ENCODE measurements around the gene AGAP3.

Gene AGAP3

DNA sequence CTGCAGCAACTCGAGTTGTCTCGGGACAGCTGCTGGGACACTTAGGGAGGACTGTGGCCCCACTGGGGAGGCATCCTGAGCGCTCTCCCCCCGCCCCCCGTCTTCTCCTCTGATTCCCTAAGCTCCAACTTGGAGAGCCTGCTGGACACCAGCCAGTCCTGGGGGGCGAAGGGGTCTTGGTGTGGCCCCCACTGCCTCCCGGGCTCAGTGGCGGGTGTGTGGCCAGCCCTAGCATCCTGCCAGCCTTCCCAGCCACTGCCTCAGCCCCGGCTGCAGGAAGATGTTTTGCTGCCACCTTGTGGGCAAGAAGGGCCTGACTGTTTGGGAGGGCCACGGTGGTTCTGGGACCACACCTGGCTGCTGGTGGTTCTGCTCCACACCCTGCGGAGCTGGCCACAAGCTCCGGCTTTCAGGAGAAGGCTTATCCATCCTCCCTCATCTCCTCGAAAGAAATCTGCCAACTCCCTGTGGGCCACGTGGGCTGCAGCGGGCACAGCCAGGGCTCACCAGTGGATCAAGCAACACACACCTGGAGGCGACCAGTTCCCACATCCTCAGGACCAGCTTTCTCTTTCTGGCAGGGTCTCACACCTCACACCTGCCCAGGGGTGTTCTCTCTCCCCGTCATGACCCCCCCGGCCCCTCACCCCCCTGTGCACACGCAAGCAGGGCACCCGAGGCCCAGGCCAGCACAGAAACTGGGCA lies 24.8 kb downstream of the AGAP3 start:
- no peak overlapping the region for H3K9ac ChIP-seq (ENCODE audit: low read depth, low read length)
- no peaks in the 10 kb centered on the region for H3K36me3 ChIP-seq (ENCODE audit: insufficient read depth, low read length)
- no peaks in the 10 kb centered on the region for H3K9me3 ChIP-seq (ENCODE audit: control insufficient read depth, insufficient read depth, low read length)
- H3K4me1 ChIP-seq (ENCODE audit: insufficient read depth, low read length): peaks cover 14% of the 10 kb centered on the region; the same call in 1 of the 2 replicates

DNA sequence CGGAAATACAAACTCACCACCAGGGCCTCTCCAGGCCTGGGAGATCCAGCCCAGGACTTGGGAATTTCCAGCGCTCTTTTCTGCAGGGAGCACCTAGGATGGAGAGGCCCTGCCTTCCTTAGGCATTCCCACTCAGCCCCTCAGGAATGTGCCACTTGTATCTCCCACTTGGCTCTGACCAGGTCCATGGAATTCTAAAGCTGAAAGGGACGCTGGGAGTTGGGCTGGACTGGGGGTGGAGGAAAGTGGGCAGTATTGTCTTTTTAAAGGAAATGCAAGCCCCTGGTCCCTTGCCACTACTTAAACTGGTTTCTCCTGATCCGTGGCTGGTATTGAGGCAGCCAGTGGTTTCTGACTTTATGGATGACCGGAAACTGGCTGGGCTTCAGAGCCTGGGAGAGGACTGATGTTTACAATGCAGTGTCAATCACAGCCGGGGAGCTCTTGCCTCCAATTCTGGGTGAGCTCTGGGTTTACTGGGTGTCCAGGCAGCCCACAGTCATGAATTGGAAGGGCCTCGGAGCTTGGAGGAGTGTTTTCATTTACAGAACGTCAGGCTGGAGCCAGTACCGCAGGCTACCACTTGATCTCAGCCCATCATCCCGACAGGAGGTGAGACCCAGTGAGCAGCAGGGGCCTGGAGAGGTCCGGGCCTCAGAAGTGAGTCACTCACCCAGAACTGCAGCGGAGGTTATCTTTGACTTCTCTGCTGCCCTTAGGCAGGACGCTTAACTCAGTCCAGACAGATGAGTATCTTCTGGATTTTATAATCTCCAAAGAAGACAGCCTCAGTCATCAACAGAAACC lies 27.3 kb downstream of the AGAP3 start:
- Histone ChIP-seq H3K9me3 (ENCODE audit: control insufficient read depth, insufficient read depth, low read length) (no peaks in the 10 kb centered on the region), H3K9ac (ENCODE audit: low read depth, low read length) (no peak overlapping the region)

DNA sequence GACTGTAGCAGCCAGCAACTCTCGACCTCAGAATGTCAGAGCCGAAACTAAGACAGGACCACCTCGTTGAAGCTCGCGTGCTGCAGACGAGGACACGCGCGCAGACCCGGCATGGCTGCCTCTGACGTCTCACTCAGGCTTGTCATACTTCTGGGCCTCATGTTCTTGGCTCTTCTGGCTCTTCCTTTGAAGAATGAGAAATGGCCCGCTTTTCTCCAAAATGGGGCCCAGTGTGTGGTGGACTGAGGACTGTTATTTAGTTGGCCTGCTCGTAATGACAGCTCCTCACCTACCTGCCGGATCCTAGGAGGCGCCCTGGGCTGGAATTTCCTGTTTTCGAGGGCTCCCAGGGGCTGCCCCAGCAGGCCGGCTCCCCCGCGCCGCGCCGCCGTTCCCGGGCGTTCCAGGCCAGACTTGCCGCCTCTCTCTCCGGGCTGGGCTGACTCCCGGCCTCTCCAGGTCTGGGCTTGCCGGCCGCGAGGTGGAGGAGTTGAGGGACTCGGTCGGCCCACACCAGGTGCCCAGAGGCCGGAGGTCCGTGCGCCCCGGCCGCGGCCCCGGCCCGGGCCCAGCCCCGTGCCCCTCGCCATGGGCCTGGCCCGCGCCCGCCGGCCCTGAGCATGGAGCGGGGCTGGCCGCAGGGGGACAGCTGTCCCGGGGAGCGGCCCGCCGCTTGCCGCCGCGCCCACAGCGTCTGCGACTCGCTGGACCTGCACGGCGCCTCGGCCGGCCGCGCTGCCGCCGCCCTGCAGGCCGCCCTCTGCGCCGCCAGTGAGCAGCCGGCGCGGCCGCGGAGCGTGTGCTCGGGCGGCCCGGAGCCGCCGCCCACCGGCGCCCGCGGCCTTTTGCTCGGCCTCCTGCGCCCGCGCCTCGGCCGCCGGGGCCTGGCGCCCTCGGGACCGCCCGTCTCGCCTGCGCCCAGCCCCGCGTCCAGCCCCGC lies 28.1 kb downstream of the AGAP3 start:
- peaks cover 14% of the 10 kb centered on the region; the same call in 1 of the 2 replicates for H3K4me1 ChIP-seq (ENCODE audit: insufficient read depth, low read length)

More for the DNA sequence above, 27.3 kb downstream of the AGAP3 start:
- Histone ChIP-seq H3K36me3 (ENCODE audit: insufficient read depth, low read length) (no peaks in the 10 kb centered on the region), H3K4me1 (ENCODE audit: insufficient read depth, low read length) (peaks cover 14% of the 10 kb centered on the region; the same call in 1 of the 2 replicates)

DNA sequence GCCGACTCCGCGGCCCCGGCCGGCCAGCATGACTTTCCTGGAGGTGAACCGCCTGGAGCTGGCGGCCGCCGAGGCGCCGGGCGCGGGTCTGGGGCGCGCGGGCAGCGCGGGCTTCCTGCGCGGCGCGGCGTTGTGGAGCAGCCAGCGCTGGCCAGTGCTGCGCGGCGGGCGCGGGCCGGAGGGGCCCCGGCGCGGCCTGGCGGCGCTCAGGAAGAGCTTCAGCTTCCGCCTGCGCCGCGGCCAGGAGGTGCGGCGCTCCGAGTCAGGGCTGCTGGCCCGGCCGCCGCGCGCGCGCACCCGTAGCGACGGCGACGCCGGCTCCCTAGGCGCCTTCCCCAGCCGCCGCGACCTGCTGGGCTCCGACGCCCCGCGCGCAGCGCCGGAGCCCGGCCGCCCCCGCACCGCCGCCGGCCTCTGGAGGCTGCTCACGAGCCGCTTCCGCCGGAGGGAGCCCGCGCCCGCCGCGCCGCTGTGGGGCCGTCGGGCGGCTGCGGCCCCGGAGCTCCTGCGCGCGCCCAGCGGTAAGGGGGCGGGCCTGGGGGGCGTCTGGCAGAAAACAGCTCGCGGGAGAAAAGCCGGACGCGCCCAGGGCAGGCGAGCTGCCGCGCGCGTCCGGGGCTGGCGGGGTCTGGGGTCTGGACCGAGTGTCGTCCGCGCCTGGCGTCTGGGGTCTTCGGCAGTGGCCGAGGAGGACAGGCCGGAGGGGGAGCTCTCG lies 29.0 kb downstream of the AGAP3 start:
- Histone ChIP-seq H3K9ac (ENCODE audit: low read depth, low read length) (peak overlapping the region; percentile 34), H3K36me3 (ENCODE audit: insufficient read depth, low read length) (no peaks in the 10 kb centered on the region), H3K4me1 (ENCODE audit: insufficient read depth, low read length) (peaks cover 14% of the 10 kb centered on the region; the same call in 1 of the 2 replicates), H3K9me3 (ENCODE audit: control insufficient read depth, insufficient read depth, low read length) (no peaks in the 10 kb centered on the region)

More for the DNA sequence above, 28.1 kb downstream of the AGAP3 start:
- Histone ChIP-seq H3K36me3 (ENCODE audit: insufficient read depth, low read length) (no peaks in the 10 kb centered on the region), H3K9ac (ENCODE audit: low read depth, low read length) (peak overlapping the region; percentile 34; the same call in 1 of the 2 replicates), H3K9me3 (ENCODE audit: control insufficient read depth, insufficient read depth, low read length) (no peaks in the 10 kb centered on the region)

DNA sequence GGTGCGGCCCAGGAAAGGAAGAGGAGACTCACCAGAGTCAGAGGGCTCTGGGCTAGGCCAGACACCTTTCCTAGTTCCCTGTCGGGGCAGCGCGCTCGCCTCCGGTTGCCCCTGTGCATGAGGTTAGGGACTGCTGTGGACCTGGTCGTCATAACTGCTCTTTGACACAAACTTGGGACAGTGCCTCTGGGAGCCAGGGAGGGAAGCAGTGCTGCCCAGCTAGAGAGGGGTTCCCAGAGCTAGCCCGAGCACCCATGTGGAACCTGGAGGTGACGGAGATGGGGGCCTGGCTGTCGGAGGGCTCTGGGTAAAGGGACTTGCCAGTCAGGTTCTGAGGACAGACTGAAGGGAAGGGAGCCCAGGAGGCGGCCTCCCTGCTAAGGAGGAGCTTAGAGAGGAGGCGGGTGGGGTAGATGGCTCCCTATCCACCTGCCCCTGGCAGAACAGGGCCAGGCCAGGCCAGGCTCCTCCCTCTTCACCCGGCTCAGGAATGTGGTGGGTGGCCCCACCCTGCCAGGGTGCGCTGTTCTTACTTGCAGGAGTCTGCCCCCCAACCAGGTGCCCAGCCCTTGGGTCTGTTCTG lies 29.7 kb downstream of the AGAP3 start:
- H3K4me1 ChIP-seq (ENCODE audit: insufficient read depth, low read length): peaks cover 14% of the 10 kb centered on the region; the same call in 1 of the 2 replicates
- H3K9me3 ChIP-seq (ENCODE audit: control insufficient read depth, insufficient read depth, low read length): no peaks in the 10 kb centered on the region
- H3K36me3 ChIP-seq (ENCODE audit: insufficient read depth, low read length): no peaks in the 10 kb centered on the region
- H3K9ac ChIP-seq (ENCODE audit: low read depth, low read length): peak overlapping the region; percentile 34; the same call in 1 of the 2 replicates

DNA sequence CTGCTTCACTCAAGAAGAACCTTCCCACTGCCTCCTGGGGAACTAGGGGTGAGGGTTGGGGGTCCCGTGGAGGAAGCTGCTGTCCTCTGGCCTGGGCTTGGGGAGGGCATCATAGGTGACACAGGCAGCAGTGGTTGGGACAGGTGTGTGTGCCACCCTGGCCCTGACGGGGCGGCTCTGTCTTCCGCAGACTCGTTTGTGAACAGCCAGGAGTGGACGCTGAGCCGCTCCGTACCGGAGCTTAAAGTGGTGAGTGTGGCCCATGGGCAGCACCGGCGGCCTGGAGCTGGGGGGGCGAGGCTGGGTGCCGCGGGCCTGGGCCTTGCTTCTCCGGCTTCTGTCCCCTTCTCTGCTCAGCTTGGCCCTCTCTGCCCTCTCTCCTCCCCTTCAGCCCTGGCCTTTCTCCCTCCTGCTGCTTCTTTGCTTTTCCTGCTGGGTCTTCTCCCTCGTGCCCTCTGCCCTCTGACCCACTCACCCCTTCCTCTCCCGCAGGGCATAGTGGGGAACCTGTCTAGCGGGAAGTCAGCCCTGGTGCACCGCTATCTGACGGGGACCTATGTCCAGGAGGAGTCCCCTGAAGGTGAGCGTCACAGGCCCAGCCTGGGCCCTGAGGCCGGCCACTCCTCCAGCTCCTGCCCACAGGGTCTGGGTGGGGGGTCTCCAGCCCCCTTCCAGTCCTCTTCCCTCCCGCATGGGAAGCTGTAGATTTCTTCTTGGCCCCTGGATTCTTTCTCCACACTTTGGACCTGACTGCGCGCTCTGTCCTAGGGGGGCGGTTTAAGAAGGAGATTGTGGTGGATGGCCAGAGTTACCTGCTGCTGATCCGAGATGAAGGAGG lies 30.5 kb downstream of the AGAP3 start:
- H3K9ac ChIP-seq (ENCODE audit: low read depth, low read length): no peak overlapping the region
- H3K9me3 ChIP-seq (ENCODE audit: control insufficient read depth, insufficient read depth, low read length): no peaks in the 10 kb centered on the region
- H3K4me1 ChIP-seq (ENCODE audit: insufficient read depth, low read length): peaks cover 14% of the 10 kb centered on the region; the same call in 1 of the 2 replicates
- H3K36me3 ChIP-seq (ENCODE audit: insufficient read depth, low read length): no peaks in the 10 kb centered on the region

DNA sequence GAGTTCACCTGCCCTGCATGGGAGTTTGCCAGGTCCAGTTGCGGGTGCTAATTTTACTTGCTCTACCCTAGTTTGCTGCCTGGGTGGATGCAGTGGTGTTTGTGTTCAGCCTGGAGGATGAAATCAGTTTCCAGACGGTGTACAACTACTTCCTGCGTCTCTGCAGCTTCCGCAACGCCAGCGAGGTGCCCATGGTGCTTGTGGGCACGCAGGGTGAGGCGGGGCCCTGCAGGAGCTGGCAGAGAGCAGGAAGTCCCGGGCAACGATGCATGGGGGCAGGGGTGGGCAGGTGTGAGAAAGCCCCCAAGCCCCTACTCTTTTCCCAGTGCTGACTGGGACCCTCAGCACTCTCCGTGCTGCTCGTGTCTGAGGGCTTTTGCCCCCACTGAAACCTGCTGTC lies 31.3 kb downstream of the AGAP3 start:
- peaks cover 14% of the 10 kb centered on the region; the same call in 1 of the 2 replicates for H3K4me1 ChIP-seq (ENCODE audit: insufficient read depth, low read length)
- no peak overlapping the region for H3K9ac ChIP-seq (ENCODE audit: low read depth, low read length)
- H3K36me3 ChIP-seq (ENCODE audit: insufficient read depth, low read length): no peaks in the 10 kb centered on the region
- no peaks in the 10 kb centered on the region for H3K9me3 ChIP-seq (ENCODE audit: control insufficient read depth, insufficient read depth, low read length)

DNA sequence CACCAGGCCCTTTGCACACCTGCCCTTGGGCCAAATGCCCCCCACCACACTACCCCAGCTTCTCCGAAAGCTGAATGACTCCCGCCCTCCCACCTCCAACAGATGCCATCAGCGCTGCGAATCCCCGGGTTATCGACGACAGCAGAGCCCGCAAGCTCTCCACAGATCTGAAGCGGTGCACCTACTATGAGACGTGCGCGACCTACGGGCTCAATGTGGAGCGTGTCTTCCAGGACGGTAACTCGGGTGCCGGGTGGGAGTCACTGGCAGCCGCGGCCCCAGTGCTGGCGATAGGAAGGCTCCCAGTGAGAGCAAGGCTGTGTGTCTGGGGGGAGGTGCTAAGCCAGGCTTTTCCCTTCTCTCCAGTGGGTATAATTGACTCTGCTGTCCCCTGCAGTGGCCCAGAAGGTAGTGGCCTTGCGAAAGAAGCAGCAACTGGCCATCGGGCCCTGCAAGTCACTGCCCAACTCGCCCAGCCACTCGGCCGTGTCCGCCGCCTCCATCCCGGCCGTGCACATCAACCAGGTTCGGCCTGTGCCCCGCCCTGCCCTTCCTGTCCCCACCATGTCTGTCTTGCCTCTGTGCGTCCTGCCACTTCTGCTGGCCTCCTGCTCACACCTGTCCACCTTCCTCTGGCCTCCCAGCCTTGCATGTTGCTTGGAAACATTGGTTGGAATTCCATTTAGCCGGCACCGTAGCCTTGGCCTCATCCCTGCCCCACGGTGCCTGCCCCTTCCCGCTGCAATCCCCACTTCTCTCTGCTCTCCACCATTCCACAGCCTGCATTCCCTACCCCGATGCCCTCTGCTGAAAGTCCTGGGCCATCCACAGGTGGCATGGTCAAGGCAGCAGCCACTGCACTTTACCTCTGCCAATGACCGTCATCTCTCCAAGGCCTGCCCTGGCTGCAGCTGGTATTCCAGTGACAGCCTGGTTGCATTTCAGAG lies 32.1 kb downstream of the AGAP3 start:
- Histone ChIP-seq H3K9ac (ENCODE audit: low read depth, low read length) (no peak overlapping the region), H3K4me1 (ENCODE audit: insufficient read depth, low read length) (peaks cover 8% of the 10 kb centered on the region; the same call in 1 of the 2 replicates), H3K9me3 (ENCODE audit: control insufficient read depth, insufficient read depth, low read length) (no peaks in the 10 kb centered on the region), H3K36me3 (ENCODE audit: insufficient read depth, low read length) (no peaks in the 10 kb centered on the region)

DNA sequence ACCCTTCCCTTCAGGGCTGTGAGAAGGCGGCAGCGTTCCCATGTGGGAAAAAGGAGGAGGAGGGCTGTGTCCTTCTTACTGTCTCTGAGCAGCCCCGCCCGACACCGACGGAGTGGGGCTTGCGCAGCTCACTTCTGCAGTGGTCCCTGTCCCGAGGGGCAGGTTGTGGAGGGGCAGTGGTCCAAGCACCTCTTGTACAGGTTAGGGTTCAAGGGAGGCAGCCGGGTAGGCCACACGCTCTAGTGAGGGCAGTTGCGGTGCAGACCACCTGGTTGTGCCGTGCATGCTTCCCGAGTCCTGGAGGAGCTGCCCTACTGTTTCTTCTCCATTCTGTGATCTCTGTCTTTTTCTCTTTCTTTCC lies 32.8 kb downstream of the AGAP3 start:
- peaks cover 2% of the 10 kb centered on the region; the same call in 1 of the 2 replicates for H3K4me1 ChIP-seq (ENCODE audit: insufficient read depth, low read length)

DNA sequence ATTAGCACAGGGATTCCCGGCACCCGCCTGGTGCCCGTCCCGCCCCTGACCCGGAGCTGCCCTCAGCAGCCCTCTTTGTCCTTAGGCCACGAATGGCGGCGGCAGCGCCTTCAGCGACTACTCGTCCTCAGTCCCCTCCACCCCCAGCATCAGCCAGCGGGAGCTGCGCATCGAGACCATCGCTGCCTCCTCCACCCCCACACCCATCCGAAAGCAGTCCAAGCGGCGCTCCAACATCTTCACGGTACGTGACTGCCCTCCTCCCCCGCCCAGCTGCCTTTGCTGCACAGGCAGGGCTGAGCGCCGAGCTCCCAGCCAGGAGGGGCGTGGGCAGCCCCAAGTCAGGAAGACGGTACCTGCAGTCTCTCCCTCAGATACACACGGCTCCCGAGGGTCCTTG lies 33.6 kb downstream of the AGAP3 start:
- Histone ChIP-seq H3K36me3 (ENCODE audit: insufficient read depth, low read length) (no peaks in the 10 kb centered on the region), H3K9me3 (ENCODE audit: control insufficient read depth, insufficient read depth, low read length) (no peaks in the 10 kb centered on the region), H3K9ac (ENCODE audit: low read depth, low read length) (no peak overlapping the region), H3K4me1 (ENCODE audit: insufficient read depth, low read length) (no peaks in the 10 kb centered on the region; the same call in 1 of the 2 replicates)

More for the DNA sequence above, 32.8 kb downstream of the AGAP3 start:
- no peak overlapping the region for H3K9ac ChIP-seq (ENCODE audit: low read depth, low read length)
- H3K36me3 ChIP-seq (ENCODE audit: insufficient read depth, low read length): no peaks in the 10 kb centered on the region
- no peaks in the 10 kb centered on the region for H3K9me3 ChIP-seq (ENCODE audit: control insufficient read depth, insufficient read depth, low read length)

DNA sequence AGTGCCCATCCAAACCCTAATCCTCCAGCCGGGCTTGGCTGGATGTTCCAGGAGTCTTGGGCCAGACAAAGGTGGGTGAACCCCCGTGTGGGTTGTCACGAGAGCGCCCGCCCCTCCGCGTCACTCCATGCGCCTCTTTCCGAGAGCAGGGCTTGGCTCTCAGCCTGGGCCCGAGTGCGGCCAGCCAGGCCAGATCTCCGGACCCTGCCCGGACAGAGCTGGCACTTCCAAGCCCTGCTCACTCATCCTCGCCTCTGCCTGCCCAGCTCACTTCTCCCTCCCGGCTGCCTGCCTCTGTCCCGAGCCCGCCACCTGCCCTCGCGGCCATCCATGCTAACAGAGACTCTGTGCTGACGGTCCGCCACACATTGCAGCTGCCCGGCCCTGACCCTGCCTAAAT lies 34.6 kb downstream of the AGAP3 start:
- H3K9ac ChIP-seq (ENCODE audit: low read depth, low read length): no peak overlapping the region
- H3K4me1 ChIP-seq (ENCODE audit: insufficient read depth, low read length): no peaks in the 10 kb centered on the region; the same call in 1 of the 2 replicates
- no peaks in the 10 kb centered on the region for H3K36me3 ChIP-seq (ENCODE audit: insufficient read depth, low read length)
- no peaks in the 10 kb centered on the region for H3K9me3 ChIP-seq (ENCODE audit: control insufficient read depth, insufficient read depth, low read length)
